Panc1 (cell line): ENCODE data around the gene S1PR2.

Experiments
- CTCF ChIP-seq: fragments of 450-650 bp; IDR thresholded peaks from 2 replicates; pipeline ENCODE4 v1.5.1; 2017; ENCODE audit warnings: mild to moderate bottlenecking
- POLR2AphosphoS5 ChIP-seq: IDR thresholded peaks from 2 replicates; pipeline ENCODE4 v1.6.1; 2012; ENCODE audit warnings: mild to moderate bottlenecking, low read depth, low read length, moderate library complexity
- REST ChIP-seq, 2 experiments: IDR thresholded peaks; 2 replicates each; pipeline ENCODE4 v1.6.1; 2011 to 2012; ENCODE audit warnings: low read depth in 2 of 2, control low read depth in 1 of 2, low read length in 1 of 2, mild to moderate bottlenecking in 1 of 2, moderate library complexity in 1 of 2; ENCODE audit not compliant: insufficient read depth in 1 of 2

DNA sequence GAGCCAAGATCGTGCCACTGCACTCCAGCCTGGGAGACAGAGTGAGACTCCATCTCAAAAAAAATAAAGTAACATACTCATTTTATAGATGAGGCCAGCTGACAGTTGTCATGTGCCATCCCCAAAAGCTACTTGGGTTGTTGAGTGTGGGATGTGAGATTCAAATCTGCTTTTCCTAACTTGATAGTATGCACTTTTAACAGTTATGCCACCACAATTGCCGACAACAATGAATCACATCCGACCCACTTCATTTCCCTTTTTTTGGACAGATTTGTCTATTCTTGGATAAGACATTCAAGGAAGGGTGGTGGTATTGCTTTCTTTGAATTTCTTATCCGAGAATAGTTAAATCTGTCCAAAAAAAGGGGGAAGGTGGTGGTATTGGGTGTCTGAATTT lies 20.1 kb downstream of the S1PR2 start:
- TF ChIP-seq CTCF (no peak), REST (IDR thresholded peaks at IDR 0.05; ENCODE audit: insufficient read depth in 1 of 2, low read depth in 2 of 2, low read length in 1 of 2) (no peak), POLR2AphosphoS5 (no peak)
